GM12878 (cell line): ENCODE results near the gene RIC1.

Source experiments
- CBX3 ChIP-seq: fragments of 200-600 bp; sonication (generic); IDR thresholded peaks from 2 replicates; pipeline ENCODE4 v1.6.1; 2016; ENCODE audit warnings: low read depth, borderline replicate concordance
- EED ChIP-seq: sonication (generic); IDR thresholded peaks from 2 replicates; pipeline ENCODE4 v1.6.1; 2016; ENCODE audit warnings: antibody characterized with exemption, low read depth
- GABPA ChIP-seq: IDR thresholded peaks from 2 replicates; pipeline ENCODE4 v1.6.1; 2014; ENCODE audit warnings: antibody characterized with exemption, low read depth, mild to moderate bottlenecking, inconsistent platforms
- KDM1A ChIP-seq: fragments of 200-600 bp; sonication (generic); IDR thresholded peaks from 2 replicates; pipeline ENCODE4 v1.6.1; 2016; ENCODE audit warnings: borderline replicate concordance
- MTA2 ChIP-seq: fragments of 450-650 bp; IDR thresholded peaks from 2 replicates; pipeline ENCODE4 v1.6.1; 2016; ENCODE audit warnings: low read depth, mild to moderate bottlenecking, moderate library complexity
- RCOR1 ChIP-seq: conservative IDR thresholded peaks from 2 replicates; pipeline ENCODE4 v1.6.1; 2012; ENCODE audit warnings: low read depth, low read length, improper control_type of control experiment
- SP1 ChIP-seq: IDR thresholded peaks from one replicate; pipeline ENCODE4 v1.6.1; 2011; ENCODE audit warnings: low read depth, low read length
- TF ChIP-seq, protein P1 (sequence below), 3 experiments: IDR thresholded peaks in 2 of 3; conservative IDR thresholded peaks in 1 of 3; 2 replicates each; pipeline ENCODE4 v1.5.1; 2011; ENCODE audit warnings: low read depth in 3 of 3, low read length in 3 of 3, mild to moderate bottlenecking in 3 of 3, control low read depth in 2 of 3, moderate library complexity in 2 of 3, inconsistent platforms in 1 of 3, mixed read lengths in 1 of 3; ENCODE audit not compliant: control insufficient read depth in 2 of 3, insufficient read depth in 1 of 3; ENCODE audit errors: extremely low read depth in 1 of 3
- TF ChIP-seq, protein P2 (sequence below): IDR thresholded peaks from 2 replicates; pipeline ENCODE4 v1.6.1; 2011; ENCODE audit warnings: low read depth, mild to moderate bottlenecking, low read length, moderate library complexity, borderline replicate concordance; ENCODE audit errors: extremely low read depth
- TF ChIP-seq, protein P3 (sequence below): IDR thresholded peaks from 2 replicates; pipeline ENCODE4 v1.6.1; 2012; ENCODE audit warnings: low read depth, low read length, improper control_type of control experiment

DNA sequence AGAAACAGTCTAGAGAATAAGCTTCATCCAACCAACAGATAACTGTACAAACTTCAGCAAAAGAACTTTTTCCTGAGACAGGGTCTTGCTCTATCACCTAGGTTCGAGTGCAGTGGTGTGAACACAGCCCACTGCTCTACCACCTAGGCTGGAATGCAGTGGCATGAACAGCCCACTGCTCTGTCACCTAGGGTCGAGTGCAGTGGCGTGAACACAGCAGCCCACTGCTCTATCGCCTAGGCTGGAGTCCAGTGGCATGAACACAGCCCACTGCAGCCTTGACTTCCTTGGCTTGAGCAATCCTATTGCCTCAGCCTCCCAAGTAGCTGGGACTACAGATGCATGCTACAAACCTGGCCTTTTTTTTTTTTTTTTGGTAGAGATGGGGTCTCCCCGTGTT lies 160.6 kb downstream of the RIC1 start:
- TF ChIP-seq RCOR1 (no peak), MTA2 (no peak), CBX3 (no peak), EED (no peak), KDM1A (no peak), GABPA (no peak), SP1 (no peak)
- TF ChIP-seq, protein P1, sequence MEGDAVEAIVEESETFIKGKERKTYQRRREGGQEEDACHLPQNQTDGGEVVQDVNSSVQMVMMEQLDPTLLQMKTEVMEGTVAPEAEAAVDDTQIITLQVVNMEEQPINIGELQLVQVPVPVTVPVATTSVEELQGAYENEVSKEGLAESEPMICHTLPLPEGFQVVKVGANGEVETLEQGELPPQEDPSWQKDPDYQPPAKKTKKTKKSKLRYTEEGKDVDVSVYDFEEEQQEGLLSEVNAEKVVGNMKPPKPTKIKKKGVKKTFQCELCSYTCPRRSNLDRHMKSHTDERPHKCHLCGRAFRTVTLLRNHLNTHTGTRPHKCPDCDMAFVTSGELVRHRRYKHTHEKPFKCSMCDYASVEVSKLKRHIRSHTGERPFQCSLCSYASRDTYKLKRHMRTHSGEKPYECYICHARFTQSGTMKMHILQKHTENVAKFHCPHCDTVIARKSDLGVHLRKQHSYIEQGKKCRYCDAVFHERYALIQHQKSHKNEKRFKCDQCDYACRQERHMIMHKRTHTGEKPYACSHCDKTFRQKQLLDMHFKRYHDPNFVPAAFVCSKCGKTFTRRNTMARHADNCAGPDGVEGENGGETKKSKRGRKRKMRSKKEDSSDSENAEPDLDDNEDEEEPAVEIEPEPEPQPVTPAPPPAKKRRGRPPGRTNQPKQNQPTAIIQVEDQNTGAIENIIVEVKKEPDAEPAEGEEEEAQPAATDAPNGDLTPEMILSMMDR (IDR thresholded peaks at IDR 0.05 in 2 of 3, conservative IDR thresholded peaks at IDR 0.05 in 1 of 3; ENCODE audit: control insufficient read depth in 2 of 3, extremely low read depth in 1 of 3, insufficient read depth in 1 of 3, low read depth in 3 of 3, low read length in 3 of 3), result no peak
- TF ChIP-seq, protein P2, sequence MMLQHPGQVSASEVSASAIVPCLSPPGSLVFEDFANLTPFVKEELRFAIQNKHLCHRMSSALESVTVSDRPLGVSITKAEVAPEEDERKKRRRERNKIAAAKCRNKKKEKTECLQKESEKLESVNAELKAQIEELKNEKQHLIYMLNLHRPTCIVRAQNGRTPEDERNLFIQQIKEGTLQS, result no peak
- TF ChIP-seq, protein P3, sequence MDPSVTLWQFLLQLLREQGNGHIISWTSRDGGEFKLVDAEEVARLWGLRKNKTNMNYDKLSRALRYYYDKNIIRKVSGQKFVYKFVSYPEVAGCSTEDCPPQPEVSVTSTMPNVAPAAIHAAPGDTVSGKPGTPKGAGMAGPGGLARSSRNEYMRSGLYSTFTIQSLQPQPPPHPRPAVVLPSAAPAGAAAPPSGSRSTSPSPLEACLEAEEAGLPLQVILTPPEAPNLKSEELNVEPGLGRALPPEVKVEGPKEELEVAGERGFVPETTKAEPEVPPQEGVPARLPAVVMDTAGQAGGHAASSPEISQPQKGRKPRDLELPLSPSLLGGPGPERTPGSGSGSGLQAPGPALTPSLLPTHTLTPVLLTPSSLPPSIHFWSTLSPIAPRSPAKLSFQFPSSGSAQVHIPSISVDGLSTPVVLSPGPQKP, result no peak
